NCI-H226 (cell line): ENCODE data around the gene CUBN.
A peak's percentile ranks its signal among the peaks of the same experiment; 100 is the strongest.

Source experiments
- DNase-seq: peaks from one replicate; pipeline ENCODE4 v3.0.0-alpha.2; 2015

Gene CUBN

GRCh38 chr10:17005621-17006566 lies 123.7 kb downstream of the CUBN start:
- DNase-seq: peak; percentile 48

- no peak for DNase-seq
These were observed 124.7 kb downstream of the CUBN start for GRCh38 chr10:17004801-17005380.

DNA sequence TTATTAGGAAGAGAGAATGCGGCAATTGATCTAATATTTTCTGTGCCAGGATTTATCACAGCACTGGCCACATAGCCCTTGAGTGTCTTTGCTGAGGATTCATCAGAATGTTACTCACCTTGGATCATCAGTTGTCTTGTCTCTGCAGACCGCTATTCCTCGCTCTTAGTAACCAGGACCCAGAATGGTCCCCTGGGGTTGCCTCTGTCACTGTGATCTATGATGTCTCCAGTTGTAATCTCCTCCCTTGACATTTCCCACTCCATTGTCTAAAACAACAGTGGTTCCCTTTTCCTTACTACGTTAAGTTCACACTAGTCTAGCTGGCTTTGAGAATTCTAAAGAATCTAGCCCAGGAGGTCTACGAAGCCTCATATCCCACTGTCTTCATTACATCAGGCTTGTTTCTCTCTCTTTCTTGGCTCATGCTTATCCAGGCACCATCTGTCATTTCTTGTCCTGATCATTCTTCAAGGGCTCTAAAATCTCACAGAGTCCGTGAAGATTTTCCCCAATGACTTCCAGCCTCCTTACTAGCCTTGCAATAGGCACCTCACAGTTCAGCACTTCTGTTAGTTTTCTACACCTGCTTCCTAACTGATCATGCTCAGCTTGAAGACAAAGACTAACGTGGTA lies 125.8 kb downstream of the CUBN start:
- no peak for DNase-seq

DNA sequence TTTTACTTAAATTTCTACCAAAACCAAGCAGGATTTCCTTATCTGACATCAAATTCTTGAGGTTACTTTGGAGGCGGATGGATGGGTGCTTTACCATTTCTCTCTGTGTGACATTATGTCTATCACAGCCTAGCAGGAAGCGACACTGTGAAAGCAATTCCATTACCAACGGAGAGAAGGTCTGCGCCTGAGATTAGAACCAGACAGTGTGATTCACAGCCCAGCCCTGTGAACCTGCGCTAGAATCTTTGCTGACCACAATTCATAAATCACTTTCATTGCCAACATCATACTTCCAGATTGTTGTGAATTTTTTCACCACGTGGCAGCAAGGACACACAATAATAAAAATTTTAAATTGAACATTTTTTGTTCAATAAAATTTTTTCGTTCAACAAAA lies 126.5 kb downstream of the CUBN start:
- peak; percentile 91 for DNase-seq

GRCh38 chr10:17001961-17002749 lies 127.5 kb downstream of the CUBN start:
- peak; percentile 67 for DNase-seq

DNA sequence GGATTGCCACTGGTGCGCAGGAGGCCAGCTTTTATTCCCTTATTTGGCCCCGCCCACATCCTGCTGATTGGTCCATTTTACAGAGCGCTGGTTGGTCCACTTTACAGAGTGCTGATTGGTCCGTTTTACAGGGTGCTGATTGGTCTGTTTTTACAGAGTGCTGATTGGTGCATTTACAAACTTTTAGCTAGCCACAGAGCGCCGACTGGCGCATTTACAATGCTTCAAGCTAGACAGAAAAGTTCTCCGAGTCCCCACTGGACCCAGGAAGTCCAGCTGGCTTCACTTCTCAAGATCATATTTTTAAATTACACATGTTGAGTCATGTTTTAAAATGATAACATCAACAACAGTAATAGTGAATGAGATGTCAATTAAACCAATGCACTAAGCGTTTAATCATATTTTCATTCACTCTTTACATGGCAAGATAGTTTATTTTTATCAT lies 128.3 kb downstream of the CUBN start:
- DNase-seq: no peak

DNA sequence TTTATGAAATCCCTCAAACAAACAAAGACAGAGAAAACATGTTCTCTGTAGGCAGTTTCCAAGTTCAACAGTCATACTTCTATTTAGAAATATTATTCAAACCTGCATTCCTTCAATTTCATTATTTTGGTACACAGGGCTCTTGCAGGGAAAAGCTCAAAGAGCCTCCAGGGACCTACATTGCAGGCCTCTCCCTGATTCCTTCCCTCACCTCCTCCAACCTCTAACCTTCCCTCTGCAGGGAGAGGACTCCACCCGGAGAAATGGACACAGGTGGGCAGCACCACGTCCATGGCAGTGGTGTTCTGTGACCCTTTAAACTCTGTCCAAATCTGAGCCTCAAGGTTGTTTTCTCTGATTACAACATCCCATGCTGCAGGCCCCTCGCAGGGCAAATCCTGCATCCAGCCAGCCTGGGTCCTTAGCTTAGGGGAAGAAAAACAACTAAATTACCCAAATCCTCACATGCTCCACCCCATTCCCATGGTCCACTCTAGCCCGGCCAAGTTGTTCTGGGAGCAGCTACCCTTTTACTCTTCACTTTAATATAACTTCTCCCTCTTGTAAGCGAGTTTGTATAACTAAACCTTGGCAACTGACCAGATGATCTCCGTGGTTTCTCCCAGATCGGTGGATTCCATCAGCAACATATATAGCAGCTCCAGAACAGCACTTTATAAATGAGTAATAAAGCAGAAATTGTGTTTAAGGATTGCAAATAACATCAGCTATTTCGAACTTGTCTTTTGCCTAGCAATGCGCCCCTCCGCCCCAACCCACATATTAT lies 129.8 kb downstream of the CUBN start:
- no peak for DNase-seq

GRCh38 chr10:16996530-16996964 lies 133.1 kb downstream of the CUBN start:
- peak; percentile 70 for DNase-seq

GRCh38 chr10:16995867-16996529 lies 133.6 kb downstream of the CUBN start:
- peak; percentile 36 for DNase-seq

- no peak for DNase-seq
These were observed 136.4 kb downstream of the CUBN start for GRCh38 chr10:16993186-16993585.

DNA sequence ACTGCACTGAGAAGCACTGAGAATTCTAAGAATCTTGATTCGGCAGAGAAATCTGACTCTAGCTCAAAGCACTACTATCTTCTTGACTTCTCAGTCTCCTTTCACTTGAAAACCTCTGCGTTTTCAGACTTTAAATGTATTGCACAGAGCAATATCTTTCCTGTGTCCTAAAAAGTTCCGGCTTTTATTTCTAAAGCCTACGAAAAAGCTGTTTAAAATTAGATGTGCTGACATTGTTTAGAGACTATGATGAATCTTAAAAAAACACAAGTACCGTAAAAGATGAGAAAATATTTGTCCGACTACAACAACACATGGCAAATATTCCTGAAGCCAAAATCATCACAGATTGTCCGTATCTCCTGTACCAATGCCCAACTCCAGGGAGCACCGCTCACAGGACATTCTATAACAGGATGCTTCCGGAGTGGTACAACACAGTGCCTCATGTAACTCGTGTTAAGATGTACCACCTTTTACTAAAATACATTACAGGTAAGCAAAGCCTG lies 136.9 kb downstream of the CUBN start:
- no peak for DNase-seq

- no peak for DNase-seq
These were observed 138.6 kb downstream of the CUBN start for GRCh38 chr10:16991011-16991410.

- no peak for DNase-seq
These were observed 139.8 kb downstream of the CUBN start for GRCh38 chr10:16989826-16990293.

DNA sequence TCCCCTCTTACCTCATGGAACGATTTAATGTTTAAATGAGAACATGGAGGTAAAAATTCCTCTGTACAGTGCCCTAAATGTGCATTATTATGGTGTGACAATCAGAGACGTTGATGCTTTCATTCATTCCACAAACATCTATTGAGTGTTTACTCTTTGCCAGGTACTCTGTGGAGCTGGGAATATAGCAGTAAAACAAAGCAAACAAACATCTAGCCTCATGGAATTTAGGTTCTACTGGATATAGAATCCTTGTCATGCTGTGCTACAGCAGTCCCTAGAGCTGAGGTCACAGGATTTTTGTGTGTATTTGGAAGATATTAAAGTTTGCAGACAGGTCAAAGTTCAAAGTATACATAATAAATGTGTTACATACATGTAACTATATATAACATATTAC lies 140.7 kb downstream of the CUBN start:
- no peak for DNase-seq

GRCh38 chr10:16987976-16988610 lies 141.5 kb downstream of the CUBN start:
- DNase-seq: no peak

DNA sequence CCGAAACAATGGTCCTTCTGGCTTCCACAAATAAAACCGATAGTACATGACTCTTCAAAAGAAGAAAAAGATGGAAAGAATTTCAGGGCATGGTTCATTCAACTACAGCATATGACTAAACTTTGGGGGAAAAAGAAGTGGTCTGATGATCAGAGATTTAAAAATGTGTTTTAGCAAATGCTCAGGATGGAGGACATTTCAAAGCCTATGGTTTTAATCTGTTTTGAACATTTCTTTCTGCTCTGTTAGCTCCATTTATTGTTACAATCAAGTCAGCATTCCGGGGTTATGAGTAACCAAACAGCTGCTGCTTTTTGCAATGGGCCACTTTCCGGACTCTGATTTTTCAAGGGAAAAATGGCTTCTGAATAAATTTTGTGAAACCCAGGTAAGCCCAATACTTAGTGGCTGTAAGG lies 142.4 kb downstream of the CUBN start:
- DNase-seq: peak; percentile 52

- DNase-seq: no peak
These were observed 143.0 kb downstream of the CUBN start for GRCh38 chr10:16986406-16987205.

DNA sequence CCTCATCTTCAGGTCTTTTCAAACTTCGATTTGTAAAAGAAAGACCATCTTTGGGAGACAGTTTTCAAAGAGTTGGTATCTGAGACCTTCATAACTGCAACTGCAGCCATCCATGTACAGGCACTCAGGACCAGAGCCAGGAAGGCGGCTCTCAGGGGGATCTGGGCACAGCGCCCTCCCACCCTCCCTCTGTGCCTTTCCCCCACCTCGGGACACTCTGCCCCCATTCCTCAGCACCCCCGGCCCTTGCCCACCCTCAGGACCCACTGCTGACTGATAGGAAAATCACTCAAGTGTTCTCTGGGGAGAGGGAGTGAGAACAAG lies 143.6 kb downstream of the CUBN start:
- DNase-seq: no peak

- no peak for DNase-seq
These were observed 145.4 kb downstream of the CUBN start for GRCh38 chr10:16984242-16984641.

DNA sequence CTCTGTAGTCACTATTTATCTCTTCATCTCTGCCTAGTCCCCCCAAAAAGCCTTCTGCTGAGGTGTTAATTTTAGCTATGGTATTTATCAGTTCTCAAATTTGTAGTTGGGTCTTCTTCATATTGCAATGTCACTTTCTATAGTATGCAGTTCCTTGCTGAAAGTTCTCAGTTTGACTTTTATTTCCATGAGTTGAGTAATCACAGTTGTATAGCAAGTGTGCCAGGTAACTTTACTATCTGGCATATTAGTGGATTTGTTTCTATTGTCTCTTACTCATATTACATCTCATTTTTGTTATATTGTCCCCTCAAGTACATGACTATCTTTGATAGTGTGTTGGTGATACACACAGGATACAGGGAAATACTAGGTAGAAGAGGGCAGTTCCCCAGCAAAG lies 152.8 kb downstream of the CUBN start:
- DNase-seq: no peak
